Panc1 (cell line): ENCODE measurements around the gene THSD7A.

ENCODE experiments used
- CTCF ChIP-seq: fragments of 450-650 bp; IDR thresholded peaks from 2 replicates; pipeline ENCODE4 v1.5.1; 2017; ENCODE audit warnings: mild to moderate bottlenecking
- POLR2AphosphoS5 ChIP-seq: IDR thresholded peaks from 2 replicates; pipeline ENCODE4 v1.6.1; 2012; ENCODE audit warnings: mild to moderate bottlenecking, low read depth, low read length, moderate library complexity
- SIN3A ChIP-seq: IDR thresholded peaks from 2 replicates; pipeline ENCODE4 v1.6.1; 2012; ENCODE audit warnings: low read depth, mild to moderate bottlenecking, low read length, moderate library complexity, borderline replicate concordance; ENCODE audit not compliant: insufficient read depth

- TF ChIP-seq CTCF (no peak), SIN3A (no peak), POLR2AphosphoS5 (no peak)
These were observed 26.0 kb upstream of the THSD7A start for GRCh38 chr7:11858026-11858425.
